GM18498 (cell line): ENCODE measurements around the gene FRMD3.
"Not testable (repeated sequence)": the region's sequence is repeated elsewhere in the genome, so short reads cannot be mapped to it uniquely, and the experiment has no call there.

Experiments
- ATAC-seq: cut with Tn5 transposase; IDR thresholded peaks from one replicate; pipeline ENCODE4 v1.9.1; 2021; ENCODE audit warnings: mild to moderate bottlenecking, moderate library complexity; ENCODE audit not compliant: unreplicated experiment

Gene FRMD3

GRCh38 chr9:83396813-83397212 is 141.4 kb downstream of the FRMD3 start:
- no peak for ATAC-seq

- no peak for ATAC-seq
Measured at GRCh38 chr9:83396342-83396741, 141.9 kb downstream of the FRMD3 start.

DNA sequence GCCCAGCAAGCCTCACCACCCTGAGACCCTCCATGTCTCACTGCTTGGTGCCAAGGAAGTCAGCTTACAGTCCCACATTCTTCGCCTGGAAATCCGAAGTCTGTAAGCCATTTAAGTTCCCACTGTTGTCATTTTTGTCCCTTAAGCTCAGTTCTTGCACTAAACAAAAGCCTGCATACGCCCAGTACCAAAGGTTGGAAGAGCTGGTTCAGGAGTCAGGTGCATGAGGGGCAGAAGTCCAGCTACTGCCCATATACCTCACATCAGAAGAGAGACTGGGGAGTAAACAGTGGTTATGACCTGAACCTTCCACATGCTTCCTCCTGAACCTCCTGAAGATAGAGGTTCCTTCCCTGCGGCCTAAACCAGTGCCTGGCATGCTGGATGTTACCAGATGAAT is 146.0 kb downstream of the FRMD3 start:
- no peak for ATAC-seq

- no peak for ATAC-seq
Measured at GRCh38 chr9:83388346-83388745, 149.9 kb downstream of the FRMD3 start.

DNA sequence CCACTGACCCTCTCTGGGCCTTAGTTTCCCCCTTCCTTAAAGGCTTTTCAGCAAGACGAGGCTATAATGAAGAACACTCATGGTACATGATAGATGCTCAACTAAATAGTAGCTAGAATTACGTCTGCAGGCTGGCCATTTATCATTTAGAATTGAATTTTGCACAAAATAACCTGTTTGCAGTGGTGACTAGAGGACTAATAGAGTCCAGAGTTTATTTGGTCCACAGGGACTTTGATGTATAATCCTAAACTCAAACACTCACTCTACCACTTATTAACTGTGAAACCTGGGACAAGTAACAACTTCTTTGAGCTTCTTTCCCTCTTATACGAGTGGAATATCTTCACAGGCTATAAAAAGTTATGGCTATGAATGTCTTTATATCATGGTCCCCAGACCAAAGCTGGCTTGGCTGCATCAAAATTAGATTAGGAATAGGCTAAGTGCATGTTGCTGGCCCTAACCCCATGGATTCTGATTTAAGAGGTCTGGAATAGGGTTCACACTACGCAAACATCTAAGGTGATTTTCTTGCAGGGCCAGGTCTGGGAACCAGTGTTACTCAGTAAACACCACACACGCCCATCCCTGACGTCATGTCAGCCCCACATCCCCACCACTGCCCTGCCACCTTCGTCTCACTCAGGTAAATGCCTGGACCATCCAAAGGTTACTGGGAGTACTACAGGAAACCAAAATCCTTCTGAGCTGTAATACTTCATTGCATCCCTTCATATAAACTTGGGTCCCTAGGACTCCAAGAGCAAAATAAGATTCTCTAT is 150.6 kb downstream of the FRMD3 start:
- ATAC-seq = no peak

- no peak for ATAC-seq
Measured at GRCh38 chr9:83385317-83385716, 152.9 kb downstream of the FRMD3 start.

- no peak for ATAC-seq
Measured at GRCh38 chr9:83384214-83384613, 154.0 kb downstream of the FRMD3 start.

GRCh38 chr9:83383034-83383433 is 155.2 kb downstream of the FRMD3 start:
- no peak for ATAC-seq

GRCh38 chr9:83382421-83382820 is 155.8 kb downstream of the FRMD3 start:
- no peak for ATAC-seq

DNA sequence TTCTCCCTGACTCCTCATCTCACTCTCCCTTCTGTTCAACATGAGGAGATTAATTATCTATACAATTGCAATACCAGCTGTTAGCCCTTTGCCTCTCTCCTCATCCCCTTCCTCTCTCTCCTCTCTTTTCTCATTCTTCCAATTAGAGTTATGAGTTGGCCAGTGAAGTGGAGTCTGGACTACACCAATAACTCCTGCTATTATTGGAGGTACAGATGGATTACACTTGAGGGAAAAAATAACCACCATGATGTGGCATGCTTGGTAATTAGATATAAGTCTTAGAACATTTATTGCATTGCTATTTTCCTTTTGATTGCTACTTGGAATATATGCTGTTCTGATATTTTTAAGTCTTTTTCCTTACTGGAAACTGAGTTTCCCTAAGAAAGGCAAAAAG is 159.2 kb downstream of the FRMD3 start:
- ATAC-seq = no peak

GRCh38 chr9:83372957-83373356 is 165.2 kb downstream of the FRMD3 start:
- ATAC-seq = no peak

GRCh38 chr9:83367326-83367725 is 170.9 kb downstream of the FRMD3 start:
- ATAC-seq = no peak

DNA sequence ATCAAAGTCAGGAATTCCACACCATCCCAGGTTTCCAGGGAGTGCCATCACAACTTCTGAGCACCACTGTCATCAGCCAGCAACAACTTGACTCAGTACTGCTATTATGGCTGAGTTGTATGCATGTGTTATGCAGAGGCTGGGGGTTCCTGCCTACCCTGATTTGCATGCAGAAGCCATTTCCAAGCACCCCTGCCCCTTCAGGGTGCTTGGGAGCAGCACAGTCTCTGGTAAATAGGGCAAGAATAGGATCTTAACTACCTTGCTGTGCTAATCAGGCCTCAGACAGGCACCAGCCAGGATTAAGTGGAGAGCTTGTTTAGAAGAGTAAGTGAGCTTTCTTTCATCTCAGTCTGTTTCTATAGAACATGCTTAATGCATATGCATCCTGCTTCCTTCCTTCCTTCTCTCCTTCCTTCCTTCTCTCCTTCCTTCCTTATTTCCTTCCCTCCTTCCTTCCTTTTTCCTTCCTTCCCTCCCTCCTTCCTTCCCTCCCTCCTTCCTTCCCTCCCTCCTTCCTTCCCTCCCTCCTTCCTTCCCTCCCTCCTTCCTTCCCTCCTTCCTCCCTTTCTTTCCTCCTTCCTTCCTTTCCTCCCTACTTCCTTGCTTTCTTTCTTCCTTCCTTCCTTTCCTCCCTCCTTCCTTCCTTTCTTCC is 175.7 kb downstream of the FRMD3 start:
- no peak for ATAC-seq

GRCh38 chr9:83359039-83359438 is 179.2 kb downstream of the FRMD3 start:
- no peak for ATAC-seq

- ATAC-seq = not testable (repeated sequence)
Measured at GRCh38 chr9:83358493-83358892, 179.7 kb downstream of the FRMD3 start.

DNA sequence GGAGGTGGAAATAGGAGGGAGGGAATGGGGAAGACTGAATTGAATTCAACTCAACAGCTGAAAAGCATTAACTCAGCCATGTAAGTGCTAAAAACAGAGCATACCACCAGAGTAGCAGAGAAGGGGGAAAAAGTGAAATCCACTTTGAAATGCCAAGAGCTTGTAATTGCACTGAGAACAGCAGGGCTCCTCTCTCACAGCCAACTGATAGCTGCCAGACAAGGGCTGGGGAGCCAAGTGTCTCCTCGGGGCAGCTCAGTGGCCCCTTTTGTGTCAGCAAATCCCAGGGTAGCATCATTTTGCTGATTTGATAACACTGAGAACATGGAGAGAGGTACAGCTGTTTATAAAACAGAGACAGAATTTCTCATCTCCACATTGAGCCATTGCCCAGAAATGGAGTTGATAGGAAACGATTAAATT is 182.5 kb downstream of the FRMD3 start:
- no peak for ATAC-seq

DNA sequence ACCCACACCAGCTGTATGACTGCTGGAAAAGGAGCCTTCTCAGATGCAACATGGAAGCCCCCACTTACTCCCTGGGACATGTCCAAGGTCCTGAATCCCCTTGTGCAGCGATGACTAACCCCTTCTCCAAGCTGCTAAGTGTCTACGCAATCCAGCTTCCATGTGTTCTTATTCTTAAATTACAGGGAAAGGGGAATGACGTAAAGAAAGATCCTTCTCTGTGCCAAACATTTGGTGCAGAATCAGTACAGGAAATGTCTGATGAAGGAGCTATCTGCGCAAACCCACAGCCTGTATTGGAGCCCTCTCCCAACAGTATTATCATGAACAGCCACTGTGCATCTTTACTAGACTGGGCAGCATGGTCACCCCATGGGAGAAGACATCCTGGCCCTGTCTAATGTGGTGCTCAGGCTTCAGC is 183.2 kb downstream of the FRMD3 start:
- ATAC-seq = no peak

DNA sequence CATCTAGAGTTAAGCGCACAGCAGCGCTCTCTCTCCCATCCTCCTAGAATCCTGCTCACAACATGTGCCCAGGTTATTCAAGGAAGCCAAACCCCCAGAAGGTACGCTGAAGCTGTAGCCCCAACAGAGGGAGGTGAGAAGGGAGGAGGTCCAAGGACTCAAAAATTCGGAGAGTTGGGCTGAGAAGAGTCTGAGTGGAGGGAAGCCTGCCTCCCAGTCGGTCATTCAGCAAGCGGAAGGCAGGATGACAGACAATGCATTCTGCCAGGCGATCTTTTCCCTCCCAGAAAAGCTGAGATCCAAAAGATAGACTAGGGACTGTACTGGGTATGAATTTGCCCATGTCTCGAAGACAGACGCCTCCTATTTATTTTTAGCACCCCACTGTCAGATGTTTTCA is 189.2 kb downstream of the FRMD3 start:
- ATAC-seq = no peak

- no peak for ATAC-seq
Measured at GRCh38 chr9:83346655-83347420, 191.4 kb downstream of the FRMD3 start.

DNA sequence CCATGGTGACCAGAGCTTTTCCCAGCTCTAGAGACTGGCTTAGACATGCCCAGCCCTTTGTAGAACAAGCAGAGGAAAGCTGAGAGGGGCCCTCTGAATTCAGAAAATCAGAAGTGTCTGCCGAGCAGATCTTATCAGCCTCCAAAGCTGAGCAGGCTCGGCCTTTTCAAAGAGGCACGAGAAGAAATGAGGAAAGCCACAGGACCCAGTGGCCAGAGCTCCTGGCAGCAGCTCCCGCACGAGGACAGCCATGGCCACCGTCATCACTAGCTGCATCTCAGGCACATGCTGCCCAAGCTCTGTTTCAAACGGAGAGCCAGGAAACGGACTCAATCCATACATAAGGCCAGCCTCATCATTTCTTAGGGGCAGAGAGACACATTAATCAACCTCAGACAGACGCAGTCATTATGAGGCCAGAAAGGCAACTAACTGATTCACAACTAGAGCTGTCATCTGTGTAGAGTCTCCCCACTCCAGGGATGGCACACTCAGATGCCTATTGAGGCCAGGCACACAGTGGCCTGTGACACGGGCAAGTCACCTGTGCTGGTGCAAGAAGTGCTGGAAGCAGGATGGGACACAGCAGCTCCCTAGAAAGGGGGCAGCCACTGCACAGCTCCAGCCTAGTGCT is 194.7 kb downstream of the FRMD3 start:
- ATAC-seq = no peak

DNA sequence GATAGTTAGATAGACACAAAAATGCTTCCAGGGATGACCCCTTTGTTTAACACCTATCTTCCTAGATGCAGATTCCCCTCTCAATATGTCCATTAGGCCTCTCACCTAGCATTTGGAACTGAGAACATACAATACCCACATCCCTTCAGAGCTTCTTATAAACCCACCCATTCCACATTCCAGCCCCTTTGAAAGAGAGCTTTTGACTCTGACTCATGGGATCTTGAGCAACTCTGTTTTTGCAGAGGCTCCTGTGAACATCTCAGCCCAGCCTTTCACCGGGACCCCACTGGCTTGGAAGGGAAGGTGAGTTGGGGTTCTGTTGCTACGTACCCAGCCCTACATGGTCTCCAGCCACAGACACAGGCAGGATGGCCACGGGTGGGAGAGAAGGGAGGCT is 195.5 kb downstream of the FRMD3 start:
- no peak for ATAC-seq
